ENCODE measurements around the gene RIOK2.

The RIOK2 gene

DNA sequence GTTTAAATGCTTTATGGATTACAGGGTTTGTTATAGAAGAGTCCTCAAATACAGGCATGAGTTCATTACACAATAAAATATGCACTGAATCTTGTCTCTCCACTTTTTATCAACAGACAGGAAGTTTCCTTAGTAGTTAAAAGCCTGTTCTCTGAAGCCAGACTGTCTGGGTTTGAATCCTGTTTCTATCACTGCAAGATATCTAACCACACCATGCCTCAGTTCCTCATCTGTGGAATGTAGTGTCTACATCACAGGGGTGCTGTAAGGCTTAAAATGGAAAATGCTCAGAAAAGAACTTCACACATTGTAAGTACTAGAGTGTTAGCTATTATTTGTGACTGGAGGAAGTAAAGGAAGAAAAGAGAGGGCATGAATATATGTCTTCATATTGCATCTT is 49.9 kb downstream of the RIOK2 start:
- H3K27me3 ChIP-seq (ENCODE audit: control insufficient read depth, insufficient read depth, low read length, poor library complexity, severe bottlenecking): no peaks in the 10 kb centered on the region
- H3K27ac ChIP-seq (ENCODE audit: insufficient read depth, low read depth, low read length, poor library complexity, severe bottlenecking): no peak overlapping the region

DNA sequence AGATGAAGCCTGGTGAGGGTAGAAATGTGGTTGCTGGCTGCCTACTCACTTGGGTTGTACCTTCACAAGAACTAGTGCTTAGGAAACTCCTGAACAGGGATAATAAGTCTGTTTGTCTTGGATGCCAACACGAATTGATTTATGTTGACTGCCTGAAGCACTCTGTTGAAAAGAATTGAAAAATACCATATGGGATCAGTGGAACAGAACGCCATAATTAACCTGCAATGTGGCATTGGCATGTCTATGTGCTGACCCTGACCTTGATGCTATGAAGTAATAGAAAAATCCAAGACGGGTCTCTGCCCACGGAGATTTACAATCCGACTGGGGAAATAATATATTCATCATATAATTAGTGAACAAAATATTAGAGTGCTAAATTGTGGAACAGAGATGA is 51.1 kb downstream of the RIOK2 start:
- no peak overlapping the region for H3K4me3 ChIP-seq (ENCODE audit: insufficient read depth, low read depth, low read length)
- no peak overlapping the region for H3K27ac ChIP-seq (ENCODE audit: insufficient read depth, low read depth, low read length, poor library complexity, severe bottlenecking)
- no peaks in the 10 kb centered on the region for H3K9me3 ChIP-seq (ENCODE audit: control insufficient read depth, low read length)
- no peaks in the 10 kb centered on the region for H3K27me3 ChIP-seq (ENCODE audit: control insufficient read depth, insufficient read depth, low read length, poor library complexity, severe bottlenecking)
- no peaks in the 10 kb centered on the region for H3K36me3 ChIP-seq (ENCODE audit: control insufficient read depth, insufficient read depth, low read length)
- peaks cover 43% of the 10 kb centered on the region for H3K4me1 ChIP-seq (ENCODE audit: control insufficient read depth, insufficient read depth, low read length)
- 92 to 95% methylated on average over 3 to 5 of the region's 5 CpGs for WGBS, 2 experiments

More for the DNA sequence above, 49.9 kb downstream of the RIOK2 start:
- Histone ChIP-seq H3K4me3 (ENCODE audit: insufficient read depth, low read depth, low read length) (no peak overlapping the region), H3K4me1 (ENCODE audit: control insufficient read depth, insufficient read depth, low read length) (peaks cover 49% of the 10 kb centered on the region), H3K36me3 (ENCODE audit: control insufficient read depth, insufficient read depth, low read length) (no peaks in the 10 kb centered on the region), H3K9me3 (ENCODE audit: control insufficient read depth, low read length) (no peaks in the 10 kb centered on the region)

GRCh38 chr5:97131139-97131710 is 51.8 kb downstream of the RIOK2 start:
- Histone ChIP-seq H3K9me3 (ENCODE audit: control insufficient read depth, low read length) (no peaks in the 10 kb centered on the region), H3K4me3 (ENCODE audit: insufficient read depth, low read depth, low read length) (no peak overlapping the region), H3K36me3 (ENCODE audit: control insufficient read depth, insufficient read depth, low read length) (no peaks in the 10 kb centered on the region), H3K27ac (ENCODE audit: insufficient read depth, low read depth, low read length, poor library complexity, severe bottlenecking) (no peak overlapping the region), H3K27me3 (ENCODE audit: control insufficient read depth, insufficient read depth, low read length, poor library complexity, severe bottlenecking) (no peaks in the 10 kb centered on the region), H3K4me1 (ENCODE audit: control insufficient read depth, insufficient read depth, low read length) (peaks cover 37% of the 10 kb centered on the region)

GRCh38 chr5:97127727-97128126 is 55.3 kb downstream of the RIOK2 start:
- H3K27me3 ChIP-seq (ENCODE audit: control insufficient read depth, insufficient read depth, low read length, poor library complexity, severe bottlenecking): no peaks in the 10 kb centered on the region
- H3K36me3 ChIP-seq (ENCODE audit: control insufficient read depth, insufficient read depth, low read length): peaks cover 16% of the 10 kb centered on the region
- peaks cover 20% of the 10 kb centered on the region for H3K4me1 ChIP-seq (ENCODE audit: control insufficient read depth, insufficient read depth, low read length)
- 89 to 95% methylated on average over 1 of the region's 1 CpG for WGBS, 2 experiments
- H3K27ac ChIP-seq (ENCODE audit: insufficient read depth, low read depth, low read length, poor library complexity, severe bottlenecking): no peak overlapping the region
- no peaks in the 10 kb centered on the region for H3K9me3 ChIP-seq (ENCODE audit: control insufficient read depth, low read length)
- H3K4me3 ChIP-seq (ENCODE audit: insufficient read depth, low read depth, low read length): no peak overlapping the region

GRCh38 chr5:97125125-97125683 is 57.8 kb downstream of the RIOK2 start:
- H3K27me3 ChIP-seq (ENCODE audit: control insufficient read depth, insufficient read depth, low read length, poor library complexity, severe bottlenecking): no peaks in the 10 kb centered on the region
- WGBS, 2 experiments: 97 to 98% methylated on average over 3 of the region's 3 CpGs
- H3K4me3 ChIP-seq (ENCODE audit: insufficient read depth, low read depth, low read length): no peak overlapping the region
- peaks cover 5% of the 10 kb centered on the region for H3K4me1 ChIP-seq (ENCODE audit: control insufficient read depth, insufficient read depth, low read length)
- H3K27ac ChIP-seq (ENCODE audit: insufficient read depth, low read depth, low read length, poor library complexity, severe bottlenecking): no peak overlapping the region
- peaks cover 19% of the 10 kb centered on the region for H3K36me3 ChIP-seq (ENCODE audit: control insufficient read depth, insufficient read depth, low read length)
- no peaks in the 10 kb centered on the region for H3K9me3 ChIP-seq (ENCODE audit: control insufficient read depth, low read length)

DNA sequence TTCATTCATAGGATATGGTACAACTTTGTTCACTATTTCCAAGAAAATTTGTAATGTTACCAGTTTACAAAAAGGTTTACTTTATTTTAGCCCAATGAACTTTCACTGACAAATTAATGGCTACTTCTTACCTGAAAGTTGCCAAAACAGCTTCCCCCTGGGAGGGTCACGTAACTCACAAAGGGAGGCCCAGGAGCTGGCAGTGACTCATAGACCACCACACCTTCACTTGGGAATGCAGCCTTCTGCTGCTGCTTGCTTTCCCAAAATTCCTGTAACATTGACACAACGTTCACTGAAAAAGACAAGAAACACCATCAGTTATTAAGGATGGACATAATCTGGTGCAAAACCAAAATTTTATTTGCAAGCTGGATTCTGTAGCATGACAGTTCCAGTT is 58.7 kb downstream of the RIOK2 start:
- no peaks in the 10 kb centered on the region for H3K4me1 ChIP-seq (ENCODE audit: control insufficient read depth, insufficient read depth, low read length)
- H3K36me3 ChIP-seq (ENCODE audit: control insufficient read depth, insufficient read depth, low read length): peaks cover 19% of the 10 kb centered on the region
- no peak overlapping the region for H3K4me3 ChIP-seq (ENCODE audit: insufficient read depth, low read depth, low read length)
- H3K27ac ChIP-seq (ENCODE audit: insufficient read depth, low read depth, low read length, poor library complexity, severe bottlenecking): no peak overlapping the region
- 84 to 87% methylated on average over 2 of the region's 2 CpGs for WGBS, 2 experiments
- no peaks in the 10 kb centered on the region for H3K27me3 ChIP-seq (ENCODE audit: control insufficient read depth, insufficient read depth, low read length, poor library complexity, severe bottlenecking)
- no peaks in the 10 kb centered on the region for H3K9me3 ChIP-seq (ENCODE audit: control insufficient read depth, low read length)

GRCh38 chr5:97121848-97122247 is 61.2 kb downstream of the RIOK2 start:
- H3K27me3 ChIP-seq (ENCODE audit: control insufficient read depth, insufficient read depth, low read length, poor library complexity, severe bottlenecking): no peaks in the 10 kb centered on the region
- H3K36me3 ChIP-seq (ENCODE audit: control insufficient read depth, insufficient read depth, low read length): peaks cover 19% of the 10 kb centered on the region
- 62 to 64% methylated on average over 5 of the region's 5 CpGs for WGBS, 2 experiments
- H3K4me1 ChIP-seq (ENCODE audit: control insufficient read depth, insufficient read depth, low read length): peaks cover 5% of the 10 kb centered on the region
- no peak overlapping the region for H3K27ac ChIP-seq (ENCODE audit: insufficient read depth, low read depth, low read length, poor library complexity, severe bottlenecking)
- H3K4me3 ChIP-seq (ENCODE audit: insufficient read depth, low read depth, low read length): no peak overlapping the region
- H3K9me3 ChIP-seq (ENCODE audit: control insufficient read depth, low read length): no peaks in the 10 kb centered on the region

GRCh38 chr5:97120195-97120594 is 62.9 kb downstream of the RIOK2 start:
- Histone ChIP-seq H3K36me3 (ENCODE audit: control insufficient read depth, insufficient read depth, low read length) (peaks cover 19% of the 10 kb centered on the region), H3K9me3 (ENCODE audit: control insufficient read depth, low read length) (no peaks in the 10 kb centered on the region), H3K27ac (ENCODE audit: insufficient read depth, low read depth, low read length, poor library complexity, severe bottlenecking) (no peak overlapping the region), H3K4me3 (ENCODE audit: insufficient read depth, low read depth, low read length) (no peak overlapping the region), H3K27me3 (ENCODE audit: control insufficient read depth, insufficient read depth, low read length, poor library complexity, severe bottlenecking) (no peaks in the 10 kb centered on the region), H3K4me1 (ENCODE audit: control insufficient read depth, insufficient read depth, low read length) (peaks cover 8% of the 10 kb centered on the region)
- 95 to 100% methylated on average over 2 of the region's 2 CpGs for WGBS, 2 experiments

DNA sequence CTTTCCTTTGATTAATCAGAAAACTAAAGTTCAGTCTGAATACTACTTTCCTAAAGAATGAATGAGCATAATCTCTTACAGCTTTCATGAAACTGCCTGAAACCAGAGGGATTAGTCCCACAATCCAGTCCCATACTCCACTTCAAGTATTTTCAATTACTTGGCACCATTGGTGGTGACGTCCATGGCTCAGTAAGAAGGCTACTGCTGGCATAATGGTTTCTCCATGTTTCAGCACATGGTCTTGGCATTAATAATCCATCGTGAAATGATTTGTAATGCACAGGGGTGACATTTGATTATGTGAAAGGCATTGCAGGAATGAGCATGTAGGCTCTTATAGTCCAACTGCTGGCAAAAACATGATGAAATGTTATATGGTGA is 64.0 kb downstream of the RIOK2 start:
- H3K27me3 ChIP-seq (ENCODE audit: control insufficient read depth, insufficient read depth, low read length, poor library complexity, severe bottlenecking): no peaks in the 10 kb centered on the region
- WGBS, 2 experiments: 88 to 91% methylated on average over 2 of the region's 2 CpGs
- no peak overlapping the region for H3K27ac ChIP-seq (ENCODE audit: insufficient read depth, low read depth, low read length, poor library complexity, severe bottlenecking)
- no peak overlapping the region for H3K4me3 ChIP-seq (ENCODE audit: insufficient read depth, low read depth, low read length)
- H3K4me1 ChIP-seq (ENCODE audit: control insufficient read depth, insufficient read depth, low read length): peaks cover 8% of the 10 kb centered on the region
- no peaks in the 10 kb centered on the region for H3K9me3 ChIP-seq (ENCODE audit: control insufficient read depth, low read length)
- peaks cover 14% of the 10 kb centered on the region for H3K36me3 ChIP-seq (ENCODE audit: control insufficient read depth, insufficient read depth, low read length)

GRCh38 chr5:97118261-97119006 is 64.6 kb downstream of the RIOK2 start:
- Histone ChIP-seq H3K27me3 (ENCODE audit: control insufficient read depth, insufficient read depth, low read length, poor library complexity, severe bottlenecking) (no peaks in the 10 kb centered on the region), H3K4me3 (ENCODE audit: insufficient read depth, low read depth, low read length) (no peak overlapping the region), H3K36me3 (ENCODE audit: control insufficient read depth, insufficient read depth, low read length) (peaks cover 10% of the 10 kb centered on the region), H3K27ac (ENCODE audit: insufficient read depth, low read depth, low read length, poor library complexity, severe bottlenecking) (no peak overlapping the region), H3K4me1 (ENCODE audit: control insufficient read depth, insufficient read depth, low read length) (peaks cover 8% of the 10 kb centered on the region), H3K9me3 (ENCODE audit: control insufficient read depth, low read length) (no peaks in the 10 kb centered on the region)
- WGBS, 2 experiments: 90 to 98% methylated on average over 2 of the region's 2 CpGs

All from ectodermal cell (in vitro differentiated cells).